Stimulated activated CD4-positive, alpha-beta T cell treated with anti-CD3 and anti-CD28 coated beads, Interleukin-4, amount 100 ng/mL, for 24 hours (primary cell): ENCODE measurements around the gene NAGLU.
A peak's percentile ranks its signal among the peaks of the same experiment; 100 is the strongest.
"Not testable (repeated sequence)": the region's sequence is repeated elsewhere in the genome, so short reads cannot be mapped to it uniquely, and the experiment has no call there.

Experiments
- DNase-seq: peaks from one replicate; pipeline ENCODE4 v3.0.0-alpha.2; 2020

NAGLU gene

GRCh38 chr17:42521666-42522262, 14.3 kb upstream of the NAGLU start:
- DNase-seq, result no peak

GRCh38 chr17:42522263-42522790, 13.7 kb upstream of the NAGLU start:
- no peak for DNase-seq

GRCh38 chr17:42522798-42523278, 13.2 kb upstream of the NAGLU start:
- DNase-seq, result no peak

GRCh38 chr17:42525221-42525620, 10.8 kb upstream of the NAGLU start:
- no peak for DNase-seq

- DNase-seq, result no peak
Observed at GRCh38 chr17:42526031-42526444, 10.0 kb upstream of the NAGLU start.

GRCh38 chr17:42527932-42528331, 8.1 kb upstream of the NAGLU start:
- DNase-seq, result no peak

GRCh38 chr17:42529061-42529460, 7.0 kb upstream of the NAGLU start:
- no peak for DNase-seq

- no peak for DNase-seq
Observed at GRCh38 chr17:42530952-42531454, 5.0 kb upstream of the NAGLU start.

GRCh38 chr17:42531455-42532354, 4.3 kb upstream of the NAGLU start:
- peak; percentile 50 for DNase-seq

- no peak for DNase-seq
Observed at GRCh38 chr17:42535155-42536047, 640 bp upstream of the NAGLU start.

- DNase-seq, result peak; percentile 75
Observed at GRCh38 chr17:42536372-42537155, 523 bp downstream of the NAGLU start.

GRCh38 chr17:42537156-42537805, 1.2 kb downstream of the NAGLU start:
- DNase-seq, result no peak

GRCh38 chr17:42537826-42538451, 1.9 kb downstream of the NAGLU start:
- no peak for DNase-seq

- DNase-seq, result no peak
Observed at GRCh38 chr17:42538482-42538881, 2.4 kb downstream of the NAGLU start.

- not testable (repeated sequence) for DNase-seq
Observed at GRCh38 chr17:42540558-42540957, 4.5 kb downstream of the NAGLU start.

- no peak for DNase-seq
Observed at GRCh38 chr17:42541041-42541833, 5.2 kb downstream of the NAGLU start.

- no peak for DNase-seq
Observed at GRCh38 chr17:42543190-42544079, 7.4 kb downstream of the NAGLU start.

- DNase-seq, result no peak
Observed at GRCh38 chr17:42544874-42545283, 8.8 kb downstream of the NAGLU start.
